Measurements from ENCODE around the gene CPED1.

GRCh38 chr7:121079425-121080169 is 91.1 kb downstream of the CPED1 start:
- TF ChIP-seq CTCF (IDR thresholded peaks at IDR 0.05) (peak in 1 of 4 experiments; percentile 17), POLR2A (IDR thresholded peaks at IDR 0.05) (no peak)
